SK-N-SH treated with all-trans-retinoic acid at 6 μM for 48 hours (cell line): Measurements from ENCODE around the gene DCC.

Experiments used
- ATAC-seq: fragments of 200-7000 bp; cut with Tn5 transposase; 3 replicates; pipeline ENCODE4 v1.9.1; 2020; ENCODE audit warnings: mild to moderate bottlenecking, moderate library complexity
- ARNTL ChIP-seq: fragments of 450-650 bp; formaldehyde crosslinking; IDR thresholded peaks from 2 replicates; pipeline ENCODE4 v1.5.0; 2020; ENCODE audit warnings: low read depth, mild to moderate bottlenecking, moderate library complexity, borderline replicate concordance
- BACH2 ChIP-seq: fragments of 250-450 bp; sonication (Bioruptor Pico); IDR thresholded peaks from 2 replicates; pipeline ENCODE4 v1.9.0; 2021; ENCODE audit warnings: mild to moderate bottlenecking, borderline replicate concordance
- CREB5 ChIP-seq: fragments of 250-450 bp; sonication (Bioruptor Pico); IDR thresholded peaks from 2 replicates; pipeline ENCODE4 v1.5.1; 2020; ENCODE audit warnings: low read depth, mild to moderate bottlenecking, moderate library complexity
- CSDC2 ChIP-seq: fragments of 250-450 bp; sonication (Bioruptor Pico); IDR thresholded peaks from 2 replicates; pipeline ENCODE4 v1.5.0; 2020; ENCODE audit warnings: mild to moderate bottlenecking, moderate library complexity
- CSRNP3 ChIP-seq: fragments of 250-450 bp; sonication (Bioruptor Pico); IDR thresholded peaks from 2 replicates; pipeline ENCODE4 v1.5.1; 2021; ENCODE audit warnings: mild to moderate bottlenecking, moderate library complexity
- ESRRG ChIP-seq: fragments of 250-450 bp; sonication (Bioruptor Pico); IDR thresholded peaks from 2 replicates; pipeline ENCODE4 v1.6.1; 2021; ENCODE audit warnings: mild to moderate bottlenecking
- ISL1 ChIP-seq: fragments of 250-450 bp; sonication (Bioruptor Pico); IDR thresholded peaks from 2 replicates; pipeline ENCODE4 v2.1.2; 2022; ENCODE audit warnings: mild to moderate bottlenecking, moderate library complexity
- OSR1 ChIP-seq: fragments of 250-450 bp; sonication (Bioruptor Pico); IDR thresholded peaks from 2 replicates; pipeline ENCODE4 v1.8.0; 2022; ENCODE audit warnings: moderate library complexity, mild to moderate bottlenecking, inconsistent platforms
- PATZ1 ChIP-seq: fragments of 250-450 bp; sonication (Bioruptor Pico); IDR thresholded peaks from 2 replicates; pipeline ENCODE4 v1.8.0; 2020; ENCODE audit warnings: mild to moderate bottlenecking, moderate library complexity, borderline replicate concordance
- RARB ChIP-seq: fragments of 250-450 bp; sonication (Bioruptor Pico); IDR thresholded peaks from 2 replicates; pipeline ENCODE4 v1.8.0; 2021; ENCODE audit warnings: mild to moderate bottlenecking, moderate library complexity
- SNAI2 ChIP-seq: fragments of 250-450 bp; sonication (Bioruptor Pico); IDR thresholded peaks from 2 replicates; pipeline ENCODE4 v1.5.0; 2020; ENCODE audit warnings: mild to moderate bottlenecking, moderate library complexity
- TCF4 ChIP-seq: fragments of 250-450 bp; sonication (Bioruptor Pico); IDR thresholded peaks from 2 replicates; pipeline ENCODE4 v1.8.0; 2021; ENCODE audit warnings: mild to moderate bottlenecking, moderate library complexity, borderline replicate concordance
- ZFP3 ChIP-seq: fragments of 250-450 bp; sonication (Bioruptor Pico); IDR thresholded peaks from 2 replicates; pipeline ENCODE4 v1.5.0; 2020; ENCODE audit warnings: mild to moderate bottlenecking, moderate library complexity
- ZNF565 ChIP-seq: fragments of 450-650 bp; formaldehyde crosslinking; conservative IDR thresholded peaks from 2 replicates; pipeline ENCODE4 v1.5.0; 2020; ENCODE audit warnings: low read depth, mild to moderate bottlenecking, moderate library complexity
- TF ChIP-seq, protein P1 (sequence below): fragments of 250-450 bp; sonication (Bioruptor Pico); IDR thresholded peaks from 2 replicates; pipeline ENCODE4 v1.8.0; 2021; ENCODE audit warnings: low read depth, mild to moderate bottlenecking, moderate library complexity, borderline replicate concordance
- TF ChIP-seq, protein P2 (sequence below): fragments of 250-450 bp; sonication (Bioruptor Pico); IDR thresholded peaks from 2 replicates; pipeline ENCODE4 v1.5.0; 2020; ENCODE audit warnings: mild to moderate bottlenecking, moderate library complexity

The DCC gene

GRCh38 chr18:52869942-52870907 lies 530.2 kb downstream of the DCC start (continued):
- TF ChIP-seq, protein P1, sequence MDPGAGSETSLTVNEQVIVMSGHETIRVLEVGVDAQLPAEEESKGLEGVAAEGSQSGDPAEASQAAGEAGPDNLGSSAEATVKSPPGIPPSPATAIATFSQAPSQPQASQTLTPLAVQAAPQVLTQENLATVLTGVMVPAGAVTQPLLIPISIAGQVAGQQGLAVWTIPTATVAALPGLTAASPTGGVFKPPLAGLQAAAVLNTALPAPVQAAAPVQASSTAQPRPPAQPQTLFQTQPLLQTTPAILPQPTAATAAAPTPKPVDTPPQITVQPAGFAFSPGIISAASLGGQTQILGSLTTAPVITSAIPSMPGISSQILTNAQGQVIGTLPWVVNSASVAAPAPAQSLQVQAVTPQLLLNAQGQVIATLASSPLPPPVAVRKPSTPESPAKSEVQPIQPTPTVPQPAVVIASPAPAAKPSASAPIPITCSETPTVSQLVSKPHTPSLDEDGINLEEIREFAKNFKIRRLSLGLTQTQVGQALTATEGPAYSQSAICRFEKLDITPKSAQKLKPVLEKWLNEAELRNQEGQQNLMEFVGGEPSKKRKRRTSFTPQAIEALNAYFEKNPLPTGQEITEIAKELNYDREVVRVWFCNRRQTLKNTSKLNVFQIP (CRISPR knock-in tag), result no peak
- TF ChIP-seq CREB5, result no peak
- no peak for TF ChIP-seq PATZ1
- TF ChIP-seq TCF4 (CRISPR knock-in tag), result no peak

DNA sequence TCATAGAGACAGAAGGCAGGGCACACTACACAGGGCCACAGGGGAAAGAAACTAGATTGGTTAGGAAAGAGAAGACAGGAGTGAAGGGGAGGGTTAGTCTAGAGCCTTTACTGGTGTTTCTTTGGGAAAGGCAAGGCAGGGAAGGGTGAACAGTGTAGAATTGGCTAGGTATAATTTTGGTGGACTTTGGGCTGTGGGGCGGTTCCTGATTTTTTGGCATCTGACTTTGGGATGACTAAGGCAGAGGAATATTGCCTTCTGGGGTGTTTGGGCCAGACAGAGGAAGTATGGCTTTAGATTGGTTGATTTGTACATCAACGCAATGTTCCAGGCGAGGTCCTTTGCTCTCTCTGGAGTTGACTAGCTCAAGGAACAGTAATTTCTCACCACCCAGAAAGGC lies 534.8 kb downstream of the DCC start:
- no peak for TF ChIP-seq ARNTL
- no peak for TF ChIP-seq BACH2
- TF ChIP-seq SNAI2 (CRISPR knock-in tag), result no peak
- TF ChIP-seq CSRNP3 (CRISPR knock-in tag), result no peak
- no peak for TF ChIP-seq OSR1 (CRISPR knock-in tag)
- no peak for TF ChIP-seq CSDC2
- TF ChIP-seq, protein P2, sequence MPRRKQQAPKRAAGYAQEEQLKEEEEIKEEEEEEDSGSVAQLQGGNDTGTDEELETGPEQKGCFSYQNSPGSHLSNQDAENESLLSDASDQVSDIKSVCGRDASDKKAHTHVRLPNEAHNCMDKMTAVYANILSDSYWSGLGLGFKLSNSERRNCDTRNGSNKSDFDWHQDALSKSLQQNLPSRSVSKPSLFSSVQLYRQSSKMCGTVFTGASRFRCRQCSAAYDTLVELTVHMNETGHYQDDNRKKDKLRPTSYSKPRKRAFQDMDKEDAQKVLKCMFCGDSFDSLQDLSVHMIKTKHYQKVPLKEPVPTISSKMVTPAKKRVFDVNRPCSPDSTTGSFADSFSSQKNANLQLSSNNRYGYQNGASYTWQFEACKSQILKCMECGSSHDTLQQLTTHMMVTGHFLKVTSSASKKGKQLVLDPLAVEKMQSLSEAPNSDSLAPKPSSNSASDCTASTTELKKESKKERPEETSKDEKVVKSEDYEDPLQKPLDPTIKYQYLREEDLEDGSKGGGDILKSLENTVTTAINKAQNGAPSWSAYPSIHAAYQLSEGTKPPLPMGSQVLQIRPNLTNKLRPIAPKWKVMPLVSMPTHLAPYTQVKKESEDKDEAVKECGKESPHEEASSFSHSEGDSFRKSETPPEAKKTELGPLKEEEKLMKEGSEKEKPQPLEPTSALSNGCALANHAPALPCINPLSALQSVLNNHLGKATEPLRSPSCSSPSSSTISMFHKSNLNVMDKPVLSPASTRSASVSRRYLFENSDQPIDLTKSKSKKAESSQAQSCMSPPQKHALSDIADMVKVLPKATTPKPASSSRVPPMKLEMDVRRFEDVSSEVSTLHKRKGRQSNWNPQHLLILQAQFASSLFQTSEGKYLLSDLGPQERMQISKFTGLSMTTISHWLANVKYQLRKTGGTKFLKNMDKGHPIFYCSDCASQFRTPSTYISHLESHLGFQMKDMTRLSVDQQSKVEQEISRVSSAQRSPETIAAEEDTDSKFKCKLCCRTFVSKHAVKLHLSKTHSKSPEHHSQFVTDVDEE (CRISPR knock-in tag), result no peak
- no peak for TF ChIP-seq ZNF565 (CRISPR knock-in tag)
- no peak for TF ChIP-seq CREB5
- TF ChIP-seq RARB (CRISPR knock-in tag), result no peak
- TF ChIP-seq ESRRG (CRISPR knock-in tag), result no peak
- TF ChIP-seq ZFP3, result no peak
- no peak for TF ChIP-seq ISL1
- ATAC-seq, result no peak

- no peak for ATAC-seq
- TF ChIP-seq, protein P1 (CRISPR knock-in tag), result no peak
- no peak for TF ChIP-seq RARB (CRISPR knock-in tag)
- TF ChIP-seq, protein P2 (CRISPR knock-in tag), result no peak
- TF ChIP-seq, all 23 proteins: peak for 0
Measured at GRCh38 chr18:52875725-52876124, 535.7 kb downstream of the DCC start.
